H1 (cell line): ENCODE results near the gene PACRGL. TPM values are rescaled to one million over a fixed set of nuclear protein-coding genes. Genes with fewer than 3 reads are reported as not detected.
A peak's percentile ranks its signal among the peaks of the same experiment; 100 is the strongest.

Experiments
- CTCF ChIA-PET: fragments of 300-600 bp; sonication (Branson Sonifier 250); formaldehyde crosslinking; loops from one replicate; lab custom pipeline; 2021; ENCODE audit not compliant: partially characterized antibody; lab: Charles Lee
- POLR2A ChIA-PET: fragments of 300-600 bp; sonication (Branson Sonifier 250); formaldehyde crosslinking; loops from one replicate; lab custom pipeline; 2021; ENCODE audit warnings: inconsistent platforms; ENCODE audit not compliant: partially characterized antibody; lab: Charles Lee
- DNase-seq, 2 experiments: peaks; one replicate each; pipeline versions ENCODE4 v3.0.0 to v3.0.0-alpha.2; 2010 to 2022; ENCODE audit warnings: low spot score in 2 of 2, low read depth in 1 of 2, mixed read lengths in 1 of 2
- FAIRE-seq: peaks from 2 replicates; lab custom pipeline; 2011; peaks lifted over from hg19 to GRCh38; lab: Jason Lieb, UNC
- H2AFZ ChIP-seq: 2 replicates; pipeline ENCODE4 v1.8.1; 2012; ENCODE audit warnings: low read length, inconsistent platforms
- H2AK5ac ChIP-seq: 2 replicates; pipeline ENCODE4 v1.6.1; 2013; ENCODE audit warnings: low read depth, low read length
- H2BK120ac ChIP-seq: replicated peaks from 2 replicates; pipeline ENCODE3; 2013; ENCODE audit warnings: low read depth, low read length, inconsistent platforms
- H2BK12ac ChIP-seq: 2 replicates; pipeline ENCODE4 v1.6.1; 2013; ENCODE audit warnings: low read depth, low read length
- H2BK15ac ChIP-seq: 2 replicates; pipeline ENCODE4 v1.6.1; 2013; ENCODE audit warnings: low read length
- H2BK20ac ChIP-seq: 2 replicates; pipeline ENCODE4 v1.6.1; 2013; ENCODE audit warnings: low read length
- H2BK5ac ChIP-seq: 2 replicates; pipeline ENCODE4 v1.6.1; 2013; ENCODE audit warnings: low read depth, low read length
- H3K14ac ChIP-seq: 2 replicates; pipeline ENCODE4 v1.6.1; 2013; ENCODE audit warnings: inconsistent platforms; ENCODE audit not compliant: insufficient read length
- H3K18ac ChIP-seq: 2 replicates; pipeline ENCODE4 v1.6.1; 2013; ENCODE audit warnings: low read length; ENCODE audit errors: extremely low read depth
- H3K23ac ChIP-seq: 2 replicates; pipeline ENCODE4 v1.6.1; 2013; ENCODE audit warnings: inconsistent platforms; ENCODE audit not compliant: insufficient read length
- H3K23me2 ChIP-seq: 2 replicates; pipeline ENCODE4 v1.6.1; 2013; ENCODE audit warnings: low read depth, low read length
- H3K27ac ChIP-seq: 2 replicates; pipeline ENCODE4 v1.6.1; 2011; ENCODE audit warnings: low read depth, low read length, inconsistent platforms
- H3K27me3 ChIP-seq, 4 experiments: replicated peaks in 1 of 4; 1 replicate in 1 of 4; 2 replicates in 3 of 4; pipeline versions ENCODE4 v1.6.1 to v1.8.1; 2011 to 2013; ENCODE audit warnings: low read length in 3 of 4, mild to moderate bottlenecking in 3 of 4, inconsistent platforms in 2 of 4, mixed read lengths in 2 of 4, moderate library complexity in 1 of 4; ENCODE audit not compliant: control insufficient read depth in 3 of 4, insufficient read depth in 3 of 4; ENCODE audit errors: extremely low read depth in 1 of 4
- H3K36me3 ChIP-seq, 4 experiments: 2 replicates each; pipeline versions ENCODE4 v1.6.1 to v1.8.1; 2011 to 2013; ENCODE audit warnings: mild to moderate bottlenecking in 4 of 4, low read length in 3 of 4, moderate library complexity in 2 of 4, control low read depth in 1 of 4, inconsistent platforms in 1 of 4; ENCODE audit not compliant: insufficient read depth in 4 of 4, control insufficient read depth in 2 of 4
- H3K4ac ChIP-seq: replicated peaks from 2 replicates; pipeline ENCODE3; 2013; ENCODE audit warnings: low read length, low read depth, mixed read lengths, inconsistent platforms; ENCODE audit not compliant: insufficient read length
- H3K4me1 ChIP-seq, 4 experiments: replicated peaks in 1 of 4; 1 replicate in 1 of 4; 2 replicates in 3 of 4; pipeline versions ENCODE4 v1.6.1 to v1.8.1; 2011 to 2013; ENCODE audit warnings: low read length in 3 of 4, inconsistent platforms in 2 of 4, mixed read lengths in 1 of 4; ENCODE audit not compliant: insufficient read depth in 4 of 4, control insufficient read depth in 3 of 4
- H3K4me2 ChIP-seq, 2 experiments: 2 replicates each; pipeline versions ENCODE4 v1.6.1 to v1.8.1; 2011 to 2013; ENCODE audit warnings: low read depth in 2 of 2, low read length in 2 of 2, control low read depth in 1 of 2, inconsistent platforms in 1 of 2, mild to moderate bottlenecking in 1 of 2; ENCODE audit not compliant: insufficient read depth in 1 of 2
- H3K4me3 ChIP-seq, 4 experiments: fragments of 200-600, 300-600 bp in 1 of 4; sonication (generic), shearing (Covaris generic), sonication (Bioruptor Twin) in 1 of 4; 2 replicates each; pipeline versions ENCODE4 v1.5.1 to v1.8.1; 2011 to 2016; ENCODE audit warnings: low read length in 4 of 4, low read depth in 3 of 4, control low read depth in 2 of 4, inconsistent platforms in 2 of 4, mild to moderate bottlenecking in 2 of 4, mixed read lengths in 1 of 4, moderate library complexity in 1 of 4; ENCODE audit not compliant: insufficient read depth in 2 of 4; ENCODE audit errors: extremely low read depth in 1 of 4
- H3K56ac ChIP-seq: replicated peaks from 2 replicates; pipeline ENCODE3; 2013; ENCODE audit warnings: low read depth, mild to moderate bottlenecking, mixed read lengths, low read length, inconsistent platforms; ENCODE audit not compliant: insufficient read length
- H3K79me1 ChIP-seq: 2 replicates; pipeline ENCODE4 v1.6.1; 2013; ENCODE audit warnings: low read depth, low read length, control low read depth
- H3K79me2 ChIP-seq, 2 experiments: 2 replicates each; pipeline versions ENCODE4 v1.6.1 to v1.8.1; 2012 to 2013; ENCODE audit warnings: low read length in 2 of 2, mild to moderate bottlenecking in 2 of 2, inconsistent platforms in 1 of 2; ENCODE audit not compliant: insufficient read depth in 2 of 2, control insufficient read depth in 1 of 2
- H3K9ac ChIP-seq, 4 experiments: replicated peaks in 1 of 4; 1 replicate in 1 of 4; 2 replicates in 3 of 4; pipeline versions ENCODE4 v1.6.1 to v1.8.1; 2011 to 2013; ENCODE audit warnings: low read depth in 3 of 4, low read length in 3 of 4, control low read depth in 2 of 4, mild to moderate bottlenecking in 2 of 4, moderate library complexity in 2 of 4, inconsistent platforms in 1 of 4; ENCODE audit errors: extremely low read depth in 1 of 4
- H3K9me3 ChIP-seq, 2 experiments: 2 replicates each; pipeline versions ENCODE4 v1.6.1 to v1.8.1; 2012 to 2013; ENCODE audit warnings: mild to moderate bottlenecking in 2 of 2, moderate library complexity in 2 of 2, control low read depth in 1 of 2, inconsistent platforms in 1 of 2, low read depth in 1 of 2, low read length in 1 of 2, mixed read lengths in 1 of 2; ENCODE audit not compliant: insufficient read depth in 2 of 2
- H4K20me1 ChIP-seq, 2 experiments: replicated peaks in 1 of 2; 2 replicates each; pipeline versions ENCODE3 to v1.8.1; 2011 to 2013; ENCODE audit warnings: inconsistent platforms in 2 of 2, low read length in 2 of 2, mild to moderate bottlenecking in 1 of 2; ENCODE audit not compliant: insufficient read depth in 2 of 2, control insufficient read depth in 1 of 2
- H4K5ac ChIP-seq: 2 replicates; pipeline ENCODE4 v1.6.1; 2013; ENCODE audit warnings: low read length, low read depth, mixed read lengths, inconsistent platforms; ENCODE audit not compliant: insufficient read length
- H4K8ac ChIP-seq: 2 replicates; pipeline ENCODE4 v1.8.0; 2013; ENCODE audit warnings: mild to moderate bottlenecking, moderate library complexity, low read length, inconsistent platforms; ENCODE audit not compliant: insufficient read depth; ENCODE audit errors: extremely low read depth
- H4K91ac ChIP-seq: replicated peaks from 2 replicates; pipeline ENCODE3; 2013; ENCODE audit warnings: low read length, mixed read lengths, inconsistent platforms; ENCODE audit not compliant: insufficient read length
- ATF2 ChIP-seq: IDR thresholded peaks from 2 replicates; pipeline ENCODE4 v1.6.1; 2012; ENCODE audit warnings: low read length, inconsistent platforms
- PHF8 ChIP-seq: fragments of 200-600 bp; sonication (generic); conservative IDR thresholded peaks from 2 replicates; pipeline ENCODE4 v1.7.1; 2012; ENCODE audit warnings: low read depth, mild to moderate bottlenecking, inconsistent platforms, low read length, moderate library complexity
- SP1 ChIP-seq: IDR thresholded peaks from 2 replicates; pipeline ENCODE4 v1.6.1; 2011; ENCODE audit warnings: low read depth, low read length
- TBP ChIP-seq: IDR thresholded peaks from 2 replicates; pipeline ENCODE4 v1.6.1; 2011; ENCODE audit warnings: low read depth, low read length, improper control_type of control experiment
- WGBS, 2 experiments: shearing (Covaris generic) in 1 of 2; methylation state at CpG; one replicate each; pipeline versions ENCODE4 v1.1.6 to v1.1.7; 2013 to 2015; ENCODE audit warnings: low lambda C conversion rate in 2 of 2, mixed read lengths in 2 of 2, inconsistent platforms in 1 of 2, low coverage in 1 of 2, missing lambda C conversion rate in 1 of 2; ENCODE audit not compliant: insufficient replicate concordance in 2 of 2, insufficient coverage in 1 of 2, insufficient read length in 1 of 2; ENCODE audit errors: extremely low coverage in 1 of 2, missing lambda C conversion rate in 1 of 2; 5-methylcytosine and 5-hydroxymethylcytosine counted together
- polyA plus RNA-seq, 7 experiments: library from polyadenylated mRNA; depleted of rRNA in 3 of 7; stranded (reverse) in 5 of 7; unstranded in 2 of 7; fragments of >200 nt in 5 of 7; fragments of 200-250 nt in 2 of 7; gene quantifications; 1 replicate in 5 of 7; 2 replicates in 1 of 7; 4 replicates in 1 of 7; pipeline versions ENCODE4 v1.2.1 to v1.2.3, GENCODE V29; 2011 to 2013; ENCODE audit warnings: missing spikeins in 2 of 7, mixed read lengths in 2 of 7
- total RNA-seq: library from RNA; stranded (reverse); fragmentation: NEBNext Ultra II Directional; extraction: Animal tissue kit (Norgen Biotek cat#: 25700); gene quantifications from 2 replicates; pipeline ENCODE4 v1.2.1, GENCODE V29; 2021

The PACRGL gene
- total and polyA plus RNA-seq, 2 of the 8 experiments (the other 6 are each of a cell fraction or from before 2014, with no cell fraction given): 7.0 to 13.7 TPM

- Histone ChIP-seq H4K20me1 (no peaks in the 10 kb centered on the region), H3K14ac (no peak overlapping the region), H3K79me1 (no peaks in the 10 kb centered on the region; the same call in 1 of the 2 replicates), H3K36me3 (no peaks in the 10 kb centered on the region), H2AK5ac (no peak overlapping the region), H2BK15ac (no peak overlapping the region; the same call in 1 of the 2 replicates), H2AFZ (0 out of 2 replicates have a peak overlapping the region, but pooled peaks have one; percentile 48), H3K4me2 (no peak overlapping the region; a peak in 1 of 4 replicates), H3K4me3 (no peak overlapping the region), H3K4ac (no peak overlapping the region), H2BK120ac (no peak overlapping the region), H3K9ac (no peak overlapping the region), H3K79me2 (peaks cover 0 to 25% of the 10 kb centered on the region in 2 experiments; a peak in 3 of 4 replicates), H4K8ac (no peak overlapping the region), H4K91ac (no peak overlapping the region), H3K27me3 (no peaks in the 10 kb centered on the region; a peak in 1 of 7 replicates), H3K23me2 (no peaks in the 10 kb centered on the region; the same call in 1 of the 2 replicates), H3K27ac (no peak overlapping the region), H4K5ac (no peak overlapping the region), H2BK12ac (no peak overlapping the region), H3K4me1 (peaks cover 0 to 5% (median 2%) of the 10 kb centered on the region in 4 experiments; a peak in 4 of 7 replicates), H3K9me3 (no peaks in the 10 kb centered on the region), H2BK5ac (no peak overlapping the region), H3K23ac (no peak overlapping the region), H3K56ac (no peak overlapping the region), H2BK20ac (no peak overlapping the region), H3K18ac (no peak overlapping the region)
- no peak for DNase-seq
- ChIA-PET CTCF (interaction anchor here (0.6 to 1.7 kb wide), 7 partner anchors 11 to 509 kb away, joined by 3 to 10 read pairs (median 3); no protein-coding TSS in a partner anchor), POLR2A (interaction anchor here (1.5 to 2.5 kb wide), 2 partner anchors 7 to 12 kb away, joined by 5 read pairs; no protein-coding TSS in a partner anchor)
- no peak for FAIRE-seq
- TF ChIP-seq TBP (no peak), SP1 (no peak), PHF8 (no peak), ATF2 (no peak)
- 94% methylated on average over 4 of the region's 4 CpGs; no CpG with 5 or more reads in 1 of the 2 experiments for WGBS, 2 experiments
Measured at GRCh38 chr4:20698820-20699219, 1.4 kb upstream of the PACRGL start.
